ENCODE data around the gene SPRR2G.
"Not testable (repeated sequence)": the region's sequence is repeated elsewhere in the genome, so short reads cannot be mapped to it uniquely, and the experiment has no call there.

SPRR2G gene

GRCh38 chr1:153150846-153151245 is at the start of gene SPRR2G:
Gene SPRR2G (minus strand): TSS chr1:153150890. CDS start chr1:153150110, 780 bp downstream.
- no peak for DNase-seq (ENCODE audit: low read depth)

DNA sequence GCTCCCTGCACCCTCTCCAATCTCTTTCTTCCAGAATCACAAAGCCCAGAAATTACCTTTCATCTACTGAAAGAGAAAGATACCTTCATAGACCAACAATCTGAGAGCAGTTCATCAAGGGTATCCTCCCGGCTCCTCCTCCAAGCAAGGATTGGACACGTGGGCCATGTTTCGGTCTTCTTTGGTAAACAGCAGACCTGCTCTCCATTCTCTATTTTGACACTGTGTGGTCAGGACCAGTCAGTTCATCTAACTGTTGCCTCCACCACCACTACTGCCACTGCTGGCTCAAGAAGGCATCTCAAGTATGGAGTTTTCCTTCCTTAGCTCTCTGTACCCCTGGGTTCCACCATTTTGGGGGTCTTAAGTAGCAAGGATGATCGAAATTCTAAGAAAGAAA is 44.5 kb upstream of the SPRR2G start:
- no peak for DNase-seq (ENCODE audit: low read depth)

- no peak for DNase-seq (ENCODE audit: low read depth)
These were observed 43.8 kb upstream of the SPRR2G start for GRCh38 chr1:153194331-153195050.

DNA sequence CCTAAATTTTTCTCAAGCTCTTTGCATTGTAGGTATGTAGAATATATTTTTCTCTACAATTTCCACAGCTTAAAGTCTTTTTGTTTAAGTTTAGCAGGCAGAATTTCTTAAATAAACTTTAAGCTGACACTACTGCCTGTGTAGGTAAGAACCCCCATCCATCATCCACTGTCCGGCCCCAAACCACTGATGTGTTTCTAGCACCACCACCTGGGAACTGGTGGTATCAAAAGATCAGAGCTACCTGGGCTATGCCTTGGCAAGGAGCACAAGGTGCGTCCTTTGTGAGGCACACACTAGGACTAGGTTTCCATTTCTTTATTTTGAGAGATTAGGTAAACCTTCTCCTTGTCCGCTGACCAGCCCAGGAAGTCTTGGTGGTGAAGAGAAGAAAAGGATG is 42.0 kb upstream of the SPRR2G start:
- DNase-seq (ENCODE audit: low read depth): no peak

DNA sequence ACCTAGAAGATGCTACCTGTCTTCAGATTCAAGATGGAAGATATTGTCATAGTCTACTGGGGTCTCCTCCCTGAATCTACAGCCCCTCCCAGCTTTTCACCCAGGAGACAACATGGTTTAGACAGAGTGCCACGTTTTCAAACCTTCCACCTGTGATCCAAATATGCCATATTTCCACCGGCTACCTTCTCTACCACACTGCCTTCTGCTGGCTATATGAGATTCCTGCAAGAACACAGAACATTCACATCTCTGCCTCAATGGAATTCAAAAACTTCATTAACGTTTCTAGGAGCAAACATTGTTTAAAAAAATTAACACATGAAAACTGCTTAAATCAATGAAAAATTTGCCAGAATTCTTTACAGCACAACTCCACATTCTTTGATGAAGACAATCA is 39.7 kb upstream of the SPRR2G start:
- no peak for DNase-seq (ENCODE audit: low read depth)

DNA sequence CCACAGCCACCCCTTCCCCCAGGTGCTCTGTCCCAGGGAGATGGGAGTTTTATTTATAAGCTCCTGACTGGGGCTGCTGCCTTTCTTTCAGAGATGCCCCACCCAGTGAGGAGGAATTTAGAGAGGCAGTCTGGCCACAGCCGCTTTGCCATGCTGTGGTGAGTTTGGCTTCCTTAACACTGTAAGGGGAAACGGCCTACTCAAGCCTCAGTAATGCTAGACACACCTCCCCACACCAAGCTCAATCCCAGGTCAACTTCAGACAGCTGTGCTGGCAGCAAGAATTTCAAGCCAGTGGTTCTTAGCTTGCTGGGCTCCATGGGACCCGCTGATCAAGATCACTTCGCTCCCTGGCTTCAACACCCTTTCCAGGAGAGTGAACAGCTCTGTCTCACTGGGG is 37.6 kb upstream of the SPRR2G start:
- not testable (repeated sequence) for DNase-seq (ENCODE audit: low read depth)

DNA sequence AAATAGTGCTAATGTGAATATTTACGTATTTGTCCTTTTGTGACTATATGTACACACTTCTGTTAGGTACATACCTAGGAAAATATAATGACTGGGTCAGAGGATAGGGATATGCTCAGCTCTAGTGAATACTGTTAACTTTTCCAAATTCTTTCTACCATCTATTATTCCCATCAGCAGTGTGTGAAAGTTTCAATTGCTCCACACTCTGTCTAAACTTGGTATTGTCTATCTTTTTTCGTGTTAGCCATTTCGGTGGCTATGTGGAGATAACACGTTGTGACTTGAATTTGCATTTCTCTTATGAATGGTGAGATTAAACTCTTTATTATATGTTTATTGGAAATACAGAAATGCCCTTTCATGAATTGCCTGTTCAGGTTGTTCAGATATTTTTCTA is 29.9 kb upstream of the SPRR2G start:
- no peak for DNase-seq (ENCODE audit: low read depth)

DNA sequence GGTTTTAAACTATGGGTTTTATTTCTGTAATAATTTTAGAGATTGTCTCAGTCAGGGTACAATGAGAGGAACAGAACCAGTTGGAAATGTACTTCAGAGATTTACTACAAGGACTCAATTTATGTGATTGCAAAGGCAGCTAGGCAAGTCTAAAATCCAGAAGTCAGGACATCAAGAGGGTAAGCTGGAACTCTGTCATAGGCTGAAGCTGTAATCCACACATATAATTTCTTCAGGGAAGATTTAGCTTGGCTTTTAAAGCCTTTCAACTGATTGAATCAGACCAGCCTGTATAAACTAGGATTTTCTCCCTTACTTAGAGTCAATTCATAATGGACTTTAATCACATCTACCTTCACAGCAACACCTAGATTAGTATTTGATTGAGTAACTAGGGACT is 28.2 kb upstream of the SPRR2G start:
- no peak for DNase-seq (ENCODE audit: low read depth)

DNA sequence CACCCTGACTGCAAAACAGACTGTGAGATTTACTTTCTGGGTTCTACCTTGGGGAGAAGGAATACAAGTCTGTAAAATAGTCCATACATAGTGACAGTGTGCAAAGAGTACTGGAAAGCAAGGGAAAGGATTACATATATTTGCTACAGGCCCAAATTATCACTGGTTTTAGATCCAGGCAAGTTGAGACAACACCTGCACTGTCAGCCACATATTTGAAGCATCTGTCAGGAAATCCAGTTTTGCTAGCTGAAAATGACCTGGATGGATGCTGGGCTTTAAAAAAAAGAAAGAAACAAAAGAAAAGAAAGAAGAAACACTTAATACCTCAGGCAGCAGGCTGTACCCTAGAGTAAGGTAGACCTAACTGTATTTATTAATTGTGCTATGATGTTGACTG is 23.9 kb upstream of the SPRR2G start:
- no peak for DNase-seq (ENCODE audit: low read depth)

DNA sequence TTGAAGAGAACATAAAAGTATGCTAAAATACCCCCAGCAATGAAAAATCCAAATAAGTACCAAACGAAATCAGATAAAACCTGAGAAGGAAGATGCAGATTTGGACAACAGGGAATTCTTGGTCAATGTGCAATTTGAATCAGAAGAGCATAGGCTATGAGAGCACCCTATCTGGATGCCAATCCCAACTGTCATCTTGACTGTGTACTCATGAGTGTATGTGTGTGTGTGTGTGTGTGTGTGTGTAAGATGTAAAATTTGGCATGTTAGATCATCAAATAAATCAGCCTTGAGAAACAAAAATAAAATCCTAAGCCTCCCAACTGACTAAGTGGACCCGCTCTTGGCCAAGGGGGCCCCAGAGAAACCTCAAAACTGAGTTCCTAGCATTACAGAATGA is 18.0 kb upstream of the SPRR2G start:
- DNase-seq (ENCODE audit: low read depth): no peak

DNA sequence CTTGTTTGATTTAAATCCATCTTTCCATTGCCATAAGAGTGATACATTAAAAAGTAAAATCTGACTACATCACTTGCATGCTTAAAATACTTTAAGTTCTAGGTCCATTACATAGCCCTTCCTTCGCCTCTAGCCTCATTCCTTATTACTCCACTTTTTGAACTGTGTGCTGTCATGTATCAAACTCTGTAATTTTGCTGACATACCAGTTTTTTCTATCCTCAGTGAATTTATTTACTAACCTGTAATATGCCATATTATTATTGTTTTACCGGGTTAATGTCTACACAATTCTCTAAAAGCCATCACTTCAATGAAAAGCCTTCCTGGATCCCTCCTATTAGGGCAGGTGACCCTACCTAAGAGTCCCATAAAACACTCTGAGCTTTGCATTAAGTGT is 4.9 kb upstream of the SPRR2G start:
- no peak for DNase-seq (ENCODE audit: low read depth)

DNA sequence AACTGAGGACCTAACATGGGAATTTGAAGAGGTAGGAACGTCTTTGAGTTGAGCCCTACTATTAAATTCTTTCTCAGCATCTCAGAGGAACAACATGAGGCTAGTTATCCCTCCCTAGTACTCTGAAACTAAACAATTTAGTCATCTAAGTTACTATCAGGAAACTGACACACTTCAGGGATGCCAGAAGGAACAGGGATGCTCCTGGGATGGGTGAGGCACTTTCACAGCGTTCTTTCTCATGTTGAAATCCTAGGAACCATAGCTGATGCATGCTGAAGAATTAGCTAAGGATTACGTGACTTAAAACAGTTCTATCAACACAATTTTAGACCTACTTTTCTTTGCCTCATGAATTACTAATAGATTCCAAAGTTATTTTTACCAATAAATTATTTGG is 1.8 kb upstream of the SPRR2G start:
- no peak for DNase-seq (ENCODE audit: low read depth)

DNA sequence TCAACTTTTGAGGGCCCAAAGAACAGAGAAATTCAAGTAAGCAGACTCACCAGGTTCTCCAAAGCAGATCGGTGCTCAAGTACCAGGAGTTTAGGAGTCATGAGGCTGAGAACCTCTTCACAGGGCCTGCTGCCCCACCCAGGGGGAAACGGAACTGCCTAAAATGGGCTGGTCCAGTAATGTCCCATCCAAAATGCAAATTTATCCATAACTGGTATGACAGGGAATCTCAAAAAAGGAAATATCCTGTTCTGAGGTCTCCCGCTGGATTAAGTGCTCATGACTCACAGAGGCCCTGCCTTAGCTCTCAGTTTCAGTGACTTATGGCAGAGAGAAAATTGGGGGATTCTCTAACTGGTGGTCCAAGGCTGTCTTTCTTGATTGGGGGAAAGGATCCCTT is 9.3 kb downstream of the SPRR2G start:
- DNase-seq (ENCODE audit: low read depth): no peak

DNA sequence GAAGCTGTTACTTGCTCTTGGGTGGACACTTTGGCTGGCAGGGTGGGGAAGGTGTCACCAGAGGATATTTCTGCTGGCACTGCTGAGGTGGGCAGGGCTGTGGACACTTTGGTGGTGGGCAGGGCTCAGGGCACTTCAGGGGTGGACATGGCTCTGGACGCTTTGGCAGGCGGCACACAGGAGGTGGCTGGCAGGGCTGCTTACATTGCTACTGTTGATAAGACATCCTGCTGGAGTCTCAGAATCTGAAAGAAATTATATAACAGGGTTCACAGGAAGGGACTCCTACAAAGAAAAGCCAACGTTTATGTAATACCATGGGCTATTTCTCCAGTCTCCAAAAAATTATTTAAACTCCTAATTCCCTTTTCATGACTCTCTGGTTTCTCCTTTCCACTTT is 10.2 kb downstream of the SPRR2G start:
- no peak for DNase-seq (ENCODE audit: low read depth)

DNA sequence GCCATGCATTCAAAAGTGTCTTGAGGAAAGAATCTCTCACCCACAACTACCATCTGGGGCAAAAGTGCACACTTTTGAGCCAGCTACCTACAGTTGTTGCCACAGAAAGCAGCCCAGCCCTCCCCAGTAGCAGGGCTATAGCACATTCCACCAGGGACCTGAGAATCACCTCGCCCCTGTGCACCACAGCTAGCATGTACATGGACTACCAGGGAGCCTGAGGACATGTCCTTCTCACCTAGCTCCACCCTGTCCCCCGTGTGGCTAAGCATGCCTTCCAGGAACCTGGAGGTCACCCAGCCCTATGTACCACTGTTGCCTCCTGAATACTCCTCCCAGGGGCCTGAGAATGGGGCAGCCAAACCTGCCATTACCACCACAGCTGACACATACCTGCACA is 16.9 kb downstream of the SPRR2G start:
- no peak for DNase-seq (ENCODE audit: low read depth)

DNA sequence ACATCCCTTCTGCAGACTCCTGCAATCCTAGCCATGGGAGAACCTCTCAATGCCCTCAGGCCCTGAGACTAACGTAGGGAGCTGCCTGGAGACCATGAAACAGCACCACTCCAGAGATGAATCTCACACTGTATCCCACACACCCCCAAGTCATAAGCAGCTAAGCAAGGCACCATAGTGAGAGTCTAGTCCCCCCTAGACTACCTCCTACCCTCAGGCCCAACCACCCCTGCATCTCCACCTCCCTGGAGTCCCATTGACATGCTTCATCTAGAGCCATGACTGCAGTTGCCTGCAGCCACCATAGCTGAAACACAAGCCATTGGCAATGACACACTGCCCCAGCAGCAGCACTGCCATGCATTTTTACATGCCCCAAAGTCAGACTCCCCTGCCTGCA is 17.4 kb downstream of the SPRR2G start:
- no peak for DNase-seq (ENCODE audit: low read depth)

- not testable (repeated sequence) for DNase-seq (ENCODE audit: low read depth)
These were observed 22.0 kb downstream of the SPRR2G start for GRCh38 chr1:153128688-153129087.

DNA sequence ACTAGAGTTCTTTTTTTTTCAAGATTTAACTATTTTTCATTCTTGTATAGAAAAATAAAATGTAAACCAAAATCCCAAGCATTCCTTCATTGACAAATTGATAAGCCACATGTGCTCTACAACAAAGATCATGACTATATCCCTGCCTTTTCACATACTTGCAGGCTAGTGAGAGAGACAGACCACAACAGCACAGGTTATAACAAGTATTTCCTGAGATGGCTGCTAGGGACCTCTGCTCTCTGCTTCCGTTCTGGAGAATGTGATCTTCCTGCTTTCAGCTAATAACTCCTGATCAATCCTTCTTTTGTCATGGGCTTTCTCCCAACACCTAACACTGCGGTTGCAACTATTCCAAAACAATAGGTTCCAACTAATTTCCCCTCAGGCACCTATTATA is 23.4 kb downstream of the SPRR2G start:
- no peak for DNase-seq (ENCODE audit: low read depth)

- no peak for DNase-seq (ENCODE audit: low read depth)
These were observed 25.2 kb downstream of the SPRR2G start for GRCh38 chr1:153125536-153125935.

DNA sequence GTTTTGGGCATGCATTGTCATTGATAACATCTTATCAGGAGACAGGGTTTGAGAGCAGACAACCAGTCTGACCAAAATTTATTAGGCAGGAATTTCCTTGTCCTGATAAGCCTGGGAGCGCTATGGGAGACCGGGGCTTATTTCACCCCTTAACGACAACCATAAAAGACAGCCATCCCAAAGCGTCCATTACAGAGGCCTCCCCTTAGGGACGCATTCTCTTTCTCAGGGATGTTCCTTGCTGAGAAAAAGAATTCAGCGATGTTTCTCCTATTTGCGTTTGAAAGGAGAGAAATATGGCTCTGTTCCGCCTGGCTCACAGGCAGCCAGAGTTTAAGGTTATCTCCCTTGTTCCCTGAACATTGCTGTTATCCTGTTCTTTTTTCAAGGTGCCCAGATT is 26.9 kb downstream of the SPRR2G start:
- not testable (repeated sequence) for DNase-seq (ENCODE audit: low read depth)

DNA sequence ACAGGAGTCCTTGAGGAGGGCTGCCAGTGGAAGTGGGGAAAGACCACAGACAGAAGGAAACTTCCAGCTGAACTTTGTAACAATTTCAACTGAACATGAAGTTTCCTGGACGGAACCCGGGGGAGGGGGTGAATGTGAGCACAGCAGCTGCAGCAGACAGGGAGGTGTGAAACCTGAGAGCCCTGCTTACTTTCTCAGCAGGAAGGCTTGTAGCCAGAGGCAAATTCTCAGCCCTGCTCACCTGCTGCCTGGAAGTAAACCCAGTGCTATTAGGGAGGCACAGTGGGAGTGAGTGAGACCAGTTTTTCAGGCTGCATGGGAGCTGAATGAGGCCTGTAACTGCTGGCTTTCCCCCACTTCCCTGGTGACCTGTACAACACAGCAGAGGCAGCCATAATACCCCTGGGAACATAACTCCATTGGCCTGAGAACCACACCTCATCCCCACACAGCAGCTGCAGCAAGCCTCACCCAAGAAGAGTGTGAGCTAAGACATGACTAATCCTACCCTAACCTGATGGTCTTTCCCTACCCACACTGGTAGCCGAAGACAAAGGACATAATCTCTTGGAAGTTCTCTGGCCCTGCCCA is 27.8 kb downstream of the SPRR2G start:
- DNase-seq (ENCODE audit: low read depth): no peak

GRCh38 chr1:153120945-153121344 is 29.7 kb downstream of the SPRR2G start:
- no peak for DNase-seq (ENCODE audit: low read depth)

DNA sequence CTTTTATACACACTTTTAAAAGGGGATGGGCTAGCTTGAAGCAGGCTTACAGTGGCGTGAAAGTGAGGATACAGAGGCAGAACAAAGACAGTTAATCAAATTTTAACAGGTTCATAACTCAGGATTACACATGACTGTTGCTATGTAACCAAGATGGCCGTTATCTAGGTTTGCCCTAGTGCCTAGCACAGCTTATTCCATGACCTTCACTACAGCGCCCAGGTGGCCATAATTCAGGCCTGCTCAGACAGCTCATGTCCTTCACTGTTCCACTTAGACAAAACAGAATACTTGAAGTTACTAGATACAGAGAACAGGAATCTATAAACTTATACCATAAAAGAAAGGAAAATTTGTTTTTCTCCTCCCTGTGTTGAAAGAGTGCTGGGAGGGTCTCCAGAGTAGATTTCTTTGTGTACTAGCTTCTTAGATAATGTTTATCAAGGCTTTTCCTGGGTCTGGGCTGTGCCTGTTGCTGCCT is 31.2 kb downstream of the SPRR2G start:
- DNase-seq (ENCODE audit: low read depth): no peak

GRCh38 chr1:153115264-153115663 is 35.4 kb downstream of the SPRR2G start:
- not testable (repeated sequence) for DNase-seq (ENCODE audit: low read depth)
